ENCODE measurements around the gene MEIOB.
"Not testable (repeated sequence)": the region's sequence is repeated elsewhere in the genome, so short reads cannot be mapped to it uniquely, and the experiment has no call there.

The MEIOB gene

GRCh38 chr16:1871974-1872635, at the start of gene MEIOB:
TSS of gene MEIOB (minus strand) at chr16:1872164. CDS start at chr16:1868175, 3,989 bp downstream.
- no peak for DNase-seq (ENCODE audit: low read depth)

GRCh38 chr16:1920727-1921171, 48.8 kb upstream of the MEIOB start:
- DNase-seq (ENCODE audit: low read depth), result no peak

DNA sequence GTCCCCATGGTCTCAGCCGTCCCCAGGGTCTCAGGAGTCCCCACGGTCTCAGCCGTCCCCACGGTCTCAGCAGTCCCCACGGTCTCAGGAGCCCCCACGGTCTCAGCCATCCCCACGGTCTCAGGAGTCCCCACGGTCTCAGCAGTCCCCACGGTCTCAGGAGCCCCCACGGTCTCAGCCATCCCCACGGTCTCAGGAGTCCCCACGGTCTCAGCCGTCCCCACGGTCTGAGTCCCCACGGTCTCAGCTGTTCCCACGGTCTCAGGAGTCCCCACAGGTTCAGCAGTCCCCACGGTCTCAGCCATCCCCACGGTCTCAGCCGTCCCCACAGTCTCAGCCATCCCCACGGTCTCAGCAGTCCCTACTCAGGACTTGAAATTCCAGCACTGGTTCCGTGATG, 48.2 kb upstream of the MEIOB start:
- DNase-seq (ENCODE audit: low read depth), result not testable (repeated sequence)

- DNase-seq (ENCODE audit: low read depth), result no peak
These were observed 47.5 kb upstream of the MEIOB start for GRCh38 chr16:1919327-1919998.

GRCh38 chr16:1918351-1919326, 46.7 kb upstream of the MEIOB start, which contains the start of gene HS3ST6:
TSS of gene HS3ST6 (minus strand) at chr16:1918415. CDS start at chr16:1918323, 92 bp downstream.
- no peak for DNase-seq (ENCODE audit: low read depth)

GRCh38 chr16:1917665-1918350, 45.8 kb upstream of the MEIOB start:
- DNase-seq (ENCODE audit: low read depth), result no peak

DNA sequence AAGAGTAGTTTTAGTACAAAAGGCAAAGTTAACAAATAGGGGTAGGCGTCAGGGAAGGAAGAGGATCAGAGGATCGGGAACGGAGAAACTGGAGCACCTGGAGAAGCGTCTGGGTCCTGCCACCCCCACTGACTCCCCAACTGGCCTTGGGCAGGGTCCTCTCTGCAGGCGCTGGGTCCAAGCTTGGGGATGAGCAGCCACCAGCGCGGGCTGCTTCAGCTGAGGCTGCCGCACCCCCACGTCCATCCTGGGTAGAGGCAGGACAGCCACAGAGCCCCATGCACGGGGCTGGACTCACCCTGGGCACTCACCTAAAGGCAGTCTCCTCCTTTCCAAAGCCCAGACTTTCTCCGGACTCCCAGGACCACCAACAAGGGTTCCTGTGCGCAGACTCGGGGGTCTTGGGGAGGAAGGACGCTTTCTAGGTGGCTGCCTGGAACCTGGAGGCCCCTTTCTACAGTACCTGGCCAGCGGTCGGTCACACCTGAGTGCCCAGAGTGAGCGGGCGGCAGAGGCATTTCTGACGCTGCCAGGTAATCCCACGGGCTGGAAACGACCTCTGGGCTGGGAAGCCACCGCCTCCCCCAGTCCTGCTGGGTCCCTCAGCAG, 45.2 kb upstream of the MEIOB start:
- DNase-seq (ENCODE audit: low read depth), result no peak

DNA sequence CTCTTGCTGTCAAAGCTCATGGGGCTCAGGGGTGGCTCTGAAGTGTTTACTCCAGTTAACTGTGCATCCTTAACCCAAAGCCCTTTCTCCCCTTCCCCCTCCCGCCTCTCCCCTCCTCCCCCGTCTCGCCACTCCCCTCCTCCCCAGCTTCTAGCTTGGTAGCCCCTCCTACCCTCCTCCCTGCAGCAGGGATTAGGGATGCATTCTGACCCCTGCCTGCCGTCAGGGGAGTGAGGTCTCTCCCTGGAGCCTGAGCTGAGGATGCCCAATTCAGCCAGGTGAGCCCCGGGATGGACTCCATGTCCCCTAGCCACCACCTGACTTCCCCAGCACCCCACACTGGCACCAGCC, 44.7 kb upstream of the MEIOB start:
- DNase-seq (ENCODE audit: low read depth), result no peak

- DNase-seq (ENCODE audit: low read depth), result no peak
These were observed 44.0 kb upstream of the MEIOB start for GRCh38 chr16:1915732-1916639.

GRCh38 chr16:1914988-1915387, 43.0 kb upstream of the MEIOB start:
- DNase-seq (ENCODE audit: low read depth), result no peak

DNA sequence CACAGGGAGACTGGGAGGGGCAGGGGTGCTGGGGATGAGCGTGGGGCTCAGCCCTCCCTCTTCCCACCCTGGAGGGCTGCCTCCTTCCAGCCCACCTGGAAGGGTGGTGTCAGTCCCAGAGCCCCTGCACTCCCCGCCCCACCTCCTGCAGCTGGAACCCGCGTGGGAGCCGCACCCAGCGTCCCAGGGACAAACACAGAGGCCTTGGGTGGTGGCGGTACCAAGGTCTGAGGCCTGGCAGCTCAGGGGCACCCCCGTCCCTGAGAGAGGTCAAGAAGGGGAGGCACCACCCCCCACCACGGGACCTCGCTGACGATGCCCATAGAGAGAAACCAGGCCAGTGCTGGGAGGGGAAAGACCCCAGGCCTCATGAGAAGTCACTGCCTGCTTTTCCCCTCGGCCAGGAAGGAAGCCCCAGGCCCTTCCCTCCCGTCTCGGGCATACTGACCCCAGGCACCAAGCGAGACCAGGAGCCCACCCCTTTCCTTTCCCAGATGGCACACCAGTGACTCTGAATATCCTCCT, 42.2 kb upstream of the MEIOB start:
- DNase-seq (ENCODE audit: low read depth), result no peak

DNA sequence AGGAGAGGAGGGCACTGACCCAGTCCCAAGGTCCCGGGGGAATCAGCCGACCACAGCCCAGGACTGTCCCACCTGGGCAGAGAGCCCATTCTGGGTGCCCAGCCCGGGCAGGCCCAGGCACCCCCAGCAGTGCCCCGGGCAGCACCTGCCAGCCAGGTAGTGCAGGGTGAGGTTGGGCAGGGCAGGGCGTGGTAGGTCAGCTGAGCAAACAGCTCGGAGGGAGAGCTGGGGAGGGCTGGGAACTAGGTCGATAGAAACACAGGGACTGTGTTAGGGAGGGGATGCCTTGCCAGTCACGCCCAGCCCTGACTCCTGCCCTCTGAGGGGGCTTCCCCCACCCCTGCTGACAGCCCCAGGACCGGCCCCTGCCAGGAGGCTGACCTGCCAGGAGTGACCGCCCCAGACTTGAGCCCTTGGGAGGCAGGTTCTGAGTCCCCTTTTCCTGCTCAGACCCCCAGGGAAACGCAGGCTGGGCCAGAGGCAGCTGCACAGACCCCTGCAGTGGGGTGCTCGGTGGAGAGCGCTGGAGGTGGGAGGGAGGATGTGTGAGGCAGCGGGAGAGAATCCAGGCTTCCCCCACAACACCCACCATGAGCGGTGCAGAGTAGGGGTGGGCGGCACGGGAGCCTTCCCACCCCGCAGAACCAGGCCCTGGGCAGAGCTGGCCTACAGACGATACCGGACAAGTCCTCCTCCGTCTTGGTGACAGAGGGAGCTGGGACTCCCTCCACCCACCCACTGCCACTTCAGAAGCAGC, 41.5 kb upstream of the MEIOB start:
- DNase-seq (ENCODE audit: low read depth), result no peak

GRCh38 chr16:1912215-1912543, 40.2 kb upstream of the MEIOB start:
- no peak for DNase-seq (ENCODE audit: low read depth)

DNA sequence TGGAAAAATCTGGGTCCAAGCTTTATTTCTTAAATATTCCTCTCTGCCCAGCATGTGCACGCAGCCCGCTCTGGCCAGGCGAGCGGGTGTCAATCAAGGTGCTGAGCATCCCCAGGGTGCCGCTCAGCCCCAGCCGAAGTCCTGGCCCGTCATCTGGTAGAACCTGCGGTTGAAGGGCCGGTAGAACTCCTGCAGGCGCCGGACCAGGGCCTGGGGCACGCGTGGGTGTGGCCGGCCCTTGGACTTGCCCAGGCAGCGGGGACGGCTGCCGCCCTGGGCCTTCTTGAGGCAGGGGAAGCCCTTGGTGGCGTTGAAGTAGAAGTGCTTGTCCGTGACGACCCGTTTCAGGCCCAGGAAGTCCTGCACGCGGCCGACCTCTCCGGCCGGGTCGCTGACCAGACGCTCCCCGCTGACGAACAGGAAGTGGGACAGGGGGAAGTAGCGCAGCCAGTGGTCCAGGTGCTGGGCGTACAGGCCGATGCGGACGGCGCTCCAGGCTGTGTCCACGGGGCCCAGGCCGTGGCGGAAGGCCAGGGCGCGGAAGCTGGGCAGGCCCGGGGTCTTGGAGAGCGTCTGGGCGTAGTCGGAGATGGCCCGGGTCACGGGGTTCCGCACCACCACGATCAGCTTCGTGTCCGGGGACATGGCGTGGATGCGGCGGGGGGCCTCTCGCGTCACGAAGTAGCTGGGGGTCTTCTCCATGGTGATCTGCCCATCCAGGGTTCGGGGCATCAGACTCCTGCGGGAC, 39.7 kb upstream of the MEIOB start:
- no peak for DNase-seq (ENCODE audit: low read depth)

DNA sequence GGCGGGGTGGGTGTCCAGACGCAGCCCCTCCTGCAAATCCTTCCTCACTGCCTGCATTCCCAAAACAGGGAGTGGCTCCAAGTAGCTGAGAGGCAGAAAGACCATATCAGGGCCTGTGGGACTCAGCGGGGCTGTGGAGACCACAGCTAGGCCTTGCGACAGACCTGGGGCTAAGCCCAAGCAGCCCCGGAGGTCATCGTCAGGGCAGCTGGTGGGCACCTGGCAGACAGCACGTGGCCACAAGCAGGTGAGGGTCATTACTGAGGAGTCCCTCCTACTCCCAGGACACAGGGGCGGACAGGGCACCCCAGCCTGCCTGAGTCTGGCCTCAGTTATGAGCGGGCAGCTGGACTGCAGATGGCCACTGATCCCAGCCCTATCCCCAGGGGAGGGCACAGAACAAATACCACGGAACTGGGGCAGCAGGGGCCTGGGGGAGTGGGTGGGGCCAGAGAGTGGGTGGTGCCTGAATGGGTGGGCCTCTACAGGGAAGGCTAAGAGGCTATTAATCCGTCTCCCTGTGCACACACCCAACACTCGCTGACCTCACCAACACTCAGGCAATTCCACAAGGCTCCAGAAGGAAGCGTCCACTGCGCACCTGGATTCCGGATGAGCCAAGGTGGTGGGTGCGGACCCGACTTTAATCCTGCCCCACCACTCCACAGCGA, 37.7 kb upstream of the MEIOB start:
- no peak for DNase-seq (ENCODE audit: low read depth)

GRCh38 chr16:1908983-1909382, 37.0 kb upstream of the MEIOB start:
- DNase-seq (ENCODE audit: low read depth), result no peak

GRCh38 chr16:1908184-1908583, 36.2 kb upstream of the MEIOB start:
- no peak for DNase-seq (ENCODE audit: low read depth)

DNA sequence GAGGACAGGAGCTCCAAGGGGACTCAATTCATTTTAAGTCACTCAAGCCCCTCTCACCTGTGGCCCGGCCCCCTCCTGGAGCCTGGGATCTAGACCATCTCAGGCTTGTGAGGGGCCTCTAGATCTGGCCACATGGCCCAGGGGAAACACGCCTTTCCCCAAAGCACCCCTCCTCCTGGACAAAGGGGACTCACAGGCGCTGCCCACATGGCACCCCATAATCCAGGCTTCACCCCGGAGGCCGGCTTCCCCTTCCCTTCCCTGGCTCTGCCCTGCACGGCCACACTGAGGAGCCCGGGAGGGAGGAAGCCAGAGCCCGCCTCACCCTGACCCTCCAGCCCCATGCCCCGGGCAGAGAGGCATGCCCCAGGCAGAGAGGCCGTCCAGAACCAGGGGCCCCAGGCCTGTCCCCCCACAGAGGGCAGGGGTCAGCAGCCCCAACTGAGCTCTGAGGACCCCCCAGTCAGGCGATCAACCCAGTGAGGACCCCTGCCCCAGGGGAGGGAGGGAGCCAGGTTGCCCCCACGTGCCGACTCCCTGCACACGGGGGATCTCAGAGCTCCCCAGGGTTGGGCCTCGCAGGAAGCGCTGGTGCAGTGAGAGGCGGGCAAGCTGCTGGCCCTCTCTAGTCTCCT, 35.4 kb upstream of the MEIOB start:
- DNase-seq (ENCODE audit: low read depth), result no peak

Data from HS-5 (cell line).